GM21786 (cell line): Measurements from ENCODE around the gene RNASE13.

Experiments used
- ATAC-seq: cut with Tn5 transposase; IDR thresholded peaks from one replicate; pipeline ENCODE4 v1.9.1; 2021; ENCODE audit not compliant: unreplicated experiment

Gene RNASE13, protein sequence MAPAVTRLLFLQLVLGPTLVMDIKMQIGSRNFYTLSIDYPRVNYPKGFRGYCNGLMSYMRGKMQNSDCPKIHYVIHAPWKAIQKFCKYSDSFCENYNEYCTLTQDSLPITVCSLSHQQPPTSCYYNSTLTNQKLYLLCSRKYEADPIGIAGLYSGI

DNA sequence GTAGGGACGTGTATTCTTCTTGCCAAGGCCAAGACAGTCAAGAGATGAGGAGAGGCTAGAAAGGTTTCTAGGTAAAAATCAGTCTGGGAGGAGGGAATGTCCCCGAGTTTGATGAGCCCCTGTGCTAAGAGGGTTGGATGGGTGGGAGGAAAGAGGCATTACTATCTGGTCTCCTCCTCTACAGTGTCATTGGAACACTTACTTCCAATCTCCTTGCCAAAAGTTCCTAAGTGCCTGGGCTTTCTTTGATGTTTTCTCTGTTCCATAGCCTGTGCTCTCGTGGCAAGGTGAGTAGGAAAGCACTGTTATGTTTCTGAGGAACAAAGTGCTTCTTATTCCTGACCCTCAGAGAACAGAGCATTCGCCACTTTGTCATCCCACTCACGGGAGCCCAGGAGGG is at the start of gene RNASE13:
Gene RNASE13 (minus strand): TSS at position 101 of the 400 bp plus-strand sequence. CDS start 519 bp downstream, outside the sequence.
- no peak for ATAC-seq

DNA sequence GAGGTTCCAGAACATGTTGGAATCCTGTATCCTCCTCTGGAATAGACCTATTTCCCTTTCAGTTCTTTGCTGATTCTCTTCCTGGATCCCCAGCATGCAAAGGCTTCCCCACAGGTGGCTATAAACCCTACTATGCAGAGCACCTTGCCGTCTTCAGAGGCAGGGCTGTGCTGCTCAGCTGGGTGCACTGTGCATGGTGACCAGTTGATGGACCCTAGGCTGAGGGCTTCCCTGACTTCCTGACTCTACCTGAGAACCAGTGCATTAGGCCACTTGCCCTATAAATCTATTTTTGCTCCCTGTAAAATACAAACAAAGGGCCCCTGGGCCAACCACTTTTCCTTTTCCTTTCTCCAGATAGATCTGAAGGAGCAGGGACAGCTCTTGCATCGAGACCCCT is 49.8 kb upstream of the RNASE13 start:
- ATAC-seq: no peak

DNA sequence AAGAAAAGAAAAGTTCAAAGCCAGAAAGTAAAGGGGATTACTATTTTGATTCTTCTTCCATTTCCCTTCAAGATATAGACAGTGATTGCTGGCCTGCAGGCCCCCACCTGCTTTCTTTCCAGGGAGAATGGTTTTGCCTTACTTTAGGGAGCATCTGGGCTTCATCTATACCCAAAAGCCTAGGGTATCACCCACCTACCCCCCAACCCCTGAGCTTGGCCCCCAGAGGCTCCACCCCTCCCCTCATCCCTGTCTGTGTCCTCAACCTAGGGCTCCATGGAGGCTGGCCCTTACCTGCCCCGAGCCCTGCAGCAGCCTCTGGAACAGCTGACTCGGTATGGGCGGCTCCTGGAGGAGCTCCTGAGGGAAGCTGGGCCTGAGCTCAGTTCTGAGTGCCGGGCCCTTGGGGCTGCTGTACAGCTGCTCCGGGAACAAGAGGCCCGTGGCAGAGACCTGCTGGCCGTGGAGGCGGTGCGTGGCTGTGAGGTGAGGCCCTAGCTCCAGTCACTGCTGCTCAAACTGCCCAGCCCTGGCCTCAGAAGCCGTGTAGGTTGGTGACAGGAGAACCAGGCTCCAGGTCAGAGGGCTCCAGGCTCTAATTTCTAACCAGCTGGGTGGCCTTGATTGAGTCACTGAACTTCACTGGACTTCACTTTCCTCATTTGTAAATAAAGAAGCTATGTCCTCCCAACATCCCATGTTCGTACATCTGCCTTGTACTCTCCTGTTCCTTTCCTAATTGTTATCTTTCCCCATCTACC is 49.1 kb upstream of the RNASE13 start:
- no peak for ATAC-seq

DNA sequence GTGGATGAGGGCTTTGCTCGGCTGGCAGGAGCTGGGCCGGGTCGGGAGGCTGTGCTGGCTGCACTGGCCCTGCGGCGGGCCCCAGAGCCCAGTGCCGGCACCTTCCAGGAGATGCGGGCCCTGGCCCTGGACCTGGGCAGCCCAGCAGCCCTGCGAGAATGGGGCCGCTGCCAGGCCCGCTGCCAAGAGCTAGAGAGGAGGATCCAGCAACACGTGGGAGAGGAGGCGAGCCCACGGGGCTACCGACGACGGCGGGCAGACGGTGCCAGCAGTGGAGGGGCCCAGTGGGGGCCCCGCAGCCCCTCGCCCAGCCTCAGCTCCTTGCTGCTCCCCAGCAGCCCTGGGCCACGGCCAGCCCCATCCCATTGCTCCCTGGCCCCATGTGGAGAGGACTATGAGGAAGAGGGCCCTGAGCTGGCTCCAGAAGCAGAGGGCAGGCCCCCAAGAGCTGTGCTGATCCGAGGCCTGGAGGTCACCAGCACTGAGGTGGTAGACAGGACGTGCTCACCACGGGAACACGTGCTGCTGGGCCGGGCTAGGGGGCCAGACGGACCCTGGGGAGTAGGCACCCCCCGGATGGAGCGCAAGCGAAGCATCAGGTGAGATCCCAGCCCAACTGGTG is 47.0 kb upstream of the RNASE13 start:
- ATAC-seq: no peak

DNA sequence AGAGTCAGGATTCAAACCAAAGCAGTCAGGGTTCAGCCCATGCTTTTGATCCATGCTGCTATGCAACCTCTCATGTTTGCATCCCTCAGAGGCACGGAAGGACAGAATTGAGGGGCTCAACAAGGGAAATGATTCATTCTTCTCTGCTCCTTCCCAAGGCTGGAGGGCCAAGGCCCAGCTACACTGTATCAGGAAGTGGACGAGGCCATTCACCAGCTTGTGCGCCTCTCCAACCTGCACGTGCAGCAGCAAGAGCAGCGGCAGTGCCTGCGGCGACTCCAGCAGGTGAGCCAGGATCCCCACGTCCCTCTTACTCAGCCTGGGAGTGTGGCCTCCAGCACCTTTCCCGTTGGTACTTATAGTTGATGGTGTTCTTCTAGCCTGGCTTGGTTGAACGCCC is 44.1 kb upstream of the RNASE13 start:
- ATAC-seq: no peak

DNA sequence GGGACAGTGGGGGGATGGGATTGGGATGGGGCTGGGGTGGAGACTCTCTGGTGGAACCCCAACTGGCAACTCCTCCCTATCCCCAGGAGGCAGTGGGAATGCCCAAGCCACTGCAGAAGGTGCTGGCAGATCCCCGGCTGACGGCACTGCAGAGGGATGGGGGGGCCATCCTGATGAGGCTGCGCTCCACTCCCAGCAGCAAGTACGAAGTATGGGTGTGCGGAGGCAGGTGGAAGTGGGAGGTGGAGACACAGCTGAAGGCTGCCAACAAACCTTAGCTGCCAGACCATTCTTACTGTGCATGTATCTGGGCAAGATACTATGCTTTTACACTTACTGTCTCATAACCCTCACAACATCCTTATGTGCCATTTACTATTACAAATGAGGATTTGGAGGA is 43.7 kb upstream of the RNASE13 start:
- ATAC-seq: no peak

DNA sequence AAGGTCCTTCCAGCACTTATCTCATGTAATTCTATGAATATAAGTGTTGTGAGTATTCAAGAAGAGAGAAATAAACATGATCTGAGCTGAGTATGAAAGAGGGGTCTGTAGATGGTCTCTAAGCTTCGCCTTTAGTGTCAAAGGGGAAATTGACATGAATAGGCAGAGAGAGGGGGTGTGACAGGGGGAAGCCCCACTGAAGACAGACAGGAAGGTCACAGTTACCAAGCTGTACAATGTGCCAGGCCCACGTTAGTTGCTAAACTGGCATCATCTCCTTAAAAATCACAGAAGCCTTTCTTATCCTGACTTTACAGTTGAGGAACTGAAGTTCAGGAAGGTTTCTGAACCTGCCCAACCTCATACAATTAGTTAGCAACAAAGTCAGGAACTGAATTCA is 43.1 kb upstream of the RNASE13 start:
- ATAC-seq: no peak

DNA sequence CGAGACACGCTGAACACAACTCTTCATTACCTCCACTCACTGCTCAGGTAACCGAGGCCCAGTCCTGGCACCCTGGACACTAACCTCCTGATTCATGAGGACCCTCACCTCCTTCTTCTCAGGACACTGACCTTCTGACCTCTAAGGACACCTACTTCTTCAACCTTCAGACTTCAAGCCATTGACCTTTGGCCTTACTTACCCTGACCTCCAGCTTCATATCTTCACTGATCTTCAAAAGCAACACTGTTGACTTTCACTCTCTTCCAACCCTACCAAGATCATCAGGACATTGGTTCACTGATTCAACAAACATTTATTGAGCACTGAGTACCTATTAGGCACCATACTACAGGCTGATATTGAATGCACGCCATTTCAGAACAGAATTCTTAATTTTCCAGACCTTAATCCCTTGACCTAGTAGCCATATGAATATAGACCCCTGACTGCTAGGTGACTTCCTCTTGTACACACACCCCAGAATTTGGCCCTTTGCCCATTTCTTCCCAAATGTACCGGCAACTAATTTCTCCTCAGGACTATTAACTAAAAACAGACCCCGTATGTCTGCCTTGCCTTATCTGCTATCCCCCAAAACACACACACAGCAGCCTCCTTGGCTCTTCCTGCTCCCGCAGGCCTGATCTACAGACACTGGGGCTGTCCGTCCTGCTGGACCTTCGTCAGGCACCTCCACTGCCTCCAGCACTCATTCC is 41.3 kb upstream of the RNASE13 start:
- ATAC-seq: no peak

DNA sequence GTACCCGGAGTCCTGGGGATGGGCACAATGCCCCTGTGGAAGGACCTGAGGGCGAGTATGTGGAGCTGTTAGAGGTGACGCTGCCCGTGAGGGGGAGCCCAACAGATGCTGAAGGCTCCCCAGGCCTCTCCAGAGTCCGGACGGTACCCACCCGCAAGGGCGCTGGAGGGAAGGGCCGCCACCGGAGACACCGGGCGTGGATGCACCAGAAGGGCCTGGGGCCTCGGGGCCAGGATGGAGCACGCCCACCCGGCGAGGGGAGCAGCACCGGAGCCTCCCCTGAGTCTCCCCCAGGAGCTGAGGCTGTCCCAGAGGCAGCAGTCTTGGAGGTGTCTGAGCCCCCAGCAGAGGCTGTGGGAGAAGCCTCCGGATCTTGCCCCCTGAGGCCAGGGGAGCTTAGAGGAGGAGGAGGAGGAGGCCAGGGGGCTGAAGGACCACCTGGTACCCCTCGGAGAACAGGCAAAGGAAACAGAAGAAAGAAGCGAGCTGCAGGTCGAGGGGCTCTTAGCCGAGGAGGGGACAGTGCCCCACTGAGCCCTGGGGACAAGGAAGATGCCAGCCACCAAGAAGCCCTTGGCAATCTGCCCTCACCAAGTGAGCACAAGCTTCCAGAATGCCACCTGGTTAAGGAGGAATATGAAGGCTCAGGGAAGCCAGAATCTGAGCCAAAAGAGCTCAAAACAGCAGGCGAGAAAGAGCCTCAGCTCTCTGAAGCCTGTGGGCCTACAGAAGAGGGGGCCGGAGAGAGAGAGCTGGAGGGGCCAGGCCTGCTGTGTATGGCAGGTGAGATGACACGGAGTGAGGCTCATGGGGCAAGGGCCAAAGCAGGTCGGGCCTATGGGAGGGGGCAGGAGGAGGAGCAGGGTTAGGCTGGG is 40.0 kb upstream of the RNASE13 start:
- ATAC-seq: no peak

DNA sequence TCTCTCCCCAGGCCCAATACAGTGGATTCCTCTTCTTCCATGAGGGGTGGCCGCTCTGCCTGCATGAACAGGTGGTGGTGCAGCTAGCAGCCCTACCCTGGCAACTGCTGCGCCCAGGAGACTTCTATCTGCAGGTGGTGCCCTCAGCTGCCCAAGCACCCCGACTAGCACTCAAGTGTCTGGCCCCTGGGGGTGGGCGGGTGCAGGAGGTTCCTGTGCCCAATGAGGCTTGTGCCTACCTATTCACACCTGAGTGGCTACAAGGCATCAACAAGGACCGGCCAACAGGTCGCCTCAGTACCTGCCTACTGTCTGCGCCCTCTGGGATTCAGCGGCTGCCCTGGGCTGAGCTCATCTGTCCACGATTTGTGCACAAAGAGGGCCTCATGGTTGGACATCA is 39.3 kb upstream of the RNASE13 start:
- ATAC-seq: no peak

DNA sequence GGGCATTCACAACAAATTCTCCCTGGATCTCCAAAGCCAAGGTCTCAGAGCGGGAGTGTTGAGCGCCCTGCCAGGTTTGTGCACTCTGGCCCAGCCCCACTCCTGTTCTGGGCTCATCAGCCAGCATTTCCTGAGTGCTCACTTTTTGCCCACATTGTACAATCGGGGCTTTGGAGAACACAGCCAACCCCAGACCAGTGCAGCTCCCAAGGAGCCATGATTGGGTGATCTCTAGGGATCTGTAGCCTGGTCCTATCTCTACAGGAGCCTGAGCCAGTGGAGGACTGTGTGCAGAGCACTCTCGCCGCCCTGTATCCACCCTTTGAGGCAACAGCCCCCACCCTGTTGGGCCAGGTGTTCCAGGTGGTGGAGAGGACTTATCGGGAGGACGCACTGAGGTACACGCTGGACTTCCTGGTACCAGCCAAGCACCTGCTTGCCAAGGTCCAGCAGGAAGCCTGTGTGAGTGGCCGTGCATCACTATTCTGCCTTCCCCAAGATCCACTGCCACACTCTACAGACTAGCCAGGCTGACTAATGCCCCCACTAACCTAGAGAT is 38.3 kb upstream of the RNASE13 start:
- no peak for ATAC-seq

DNA sequence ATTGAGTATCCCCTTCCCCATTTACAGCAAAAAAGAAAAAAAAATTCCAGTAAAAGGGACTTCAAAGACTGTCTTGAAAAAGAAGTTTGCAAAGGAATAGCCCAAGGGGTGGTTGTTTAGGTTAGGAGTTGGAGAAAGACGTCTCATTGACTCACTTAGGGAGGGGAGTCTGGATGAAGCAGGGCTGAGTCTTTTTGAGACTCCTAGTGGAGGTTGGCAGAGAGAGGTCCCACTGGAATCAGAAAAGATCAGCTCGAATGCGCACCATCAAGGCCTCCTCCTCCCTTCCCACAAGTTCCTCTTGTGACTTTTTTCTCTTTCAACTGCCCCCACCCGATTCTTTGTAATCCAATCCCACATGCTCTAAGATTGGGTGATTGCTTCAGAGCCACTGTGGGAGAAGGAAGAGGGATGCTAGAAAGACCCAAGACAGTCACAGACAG is 37.4 kb upstream of the RNASE13 start:
- no peak for ATAC-seq

DNA sequence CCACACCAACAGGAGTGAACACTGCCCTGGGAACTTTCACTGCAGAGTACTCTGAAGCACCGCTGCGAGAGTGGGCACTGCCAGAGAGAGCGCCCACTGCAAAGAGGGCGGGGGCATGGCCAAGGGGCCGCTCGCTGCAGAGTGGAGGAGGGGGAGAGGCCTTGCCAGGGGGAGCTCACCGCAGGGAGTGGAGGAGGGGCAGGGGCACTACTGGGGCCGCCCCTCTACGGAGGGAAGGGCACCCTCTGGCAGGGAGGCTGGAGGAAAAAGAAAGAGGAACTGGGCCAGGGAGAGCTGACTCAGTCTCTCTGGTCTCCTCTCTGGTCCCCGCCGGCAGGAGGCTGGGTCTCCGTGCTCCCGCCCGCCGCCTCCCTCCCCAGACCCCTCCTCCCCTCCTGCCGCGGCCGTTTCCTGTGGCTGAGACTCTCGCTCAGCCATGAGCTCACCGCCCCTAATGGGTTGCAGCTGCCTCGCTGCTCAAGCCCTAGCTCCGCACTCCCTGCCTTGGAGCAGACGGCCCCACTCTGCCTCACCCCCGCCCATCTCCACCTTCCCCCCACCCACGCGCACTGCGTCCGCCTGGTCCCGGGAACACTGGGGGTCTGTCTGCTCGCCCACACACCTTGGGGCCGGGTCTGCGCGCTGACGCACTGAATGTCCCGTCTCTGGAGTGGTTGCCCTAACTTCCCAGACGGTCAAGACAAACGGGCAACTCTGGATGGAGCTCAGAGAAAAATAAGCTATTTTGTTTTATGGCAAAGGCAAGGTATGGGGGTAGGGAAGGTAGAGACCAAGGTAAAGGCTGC is 36.8 kb upstream of the RNASE13 start:
- ATAC-seq: peak; percentile 74

DNA sequence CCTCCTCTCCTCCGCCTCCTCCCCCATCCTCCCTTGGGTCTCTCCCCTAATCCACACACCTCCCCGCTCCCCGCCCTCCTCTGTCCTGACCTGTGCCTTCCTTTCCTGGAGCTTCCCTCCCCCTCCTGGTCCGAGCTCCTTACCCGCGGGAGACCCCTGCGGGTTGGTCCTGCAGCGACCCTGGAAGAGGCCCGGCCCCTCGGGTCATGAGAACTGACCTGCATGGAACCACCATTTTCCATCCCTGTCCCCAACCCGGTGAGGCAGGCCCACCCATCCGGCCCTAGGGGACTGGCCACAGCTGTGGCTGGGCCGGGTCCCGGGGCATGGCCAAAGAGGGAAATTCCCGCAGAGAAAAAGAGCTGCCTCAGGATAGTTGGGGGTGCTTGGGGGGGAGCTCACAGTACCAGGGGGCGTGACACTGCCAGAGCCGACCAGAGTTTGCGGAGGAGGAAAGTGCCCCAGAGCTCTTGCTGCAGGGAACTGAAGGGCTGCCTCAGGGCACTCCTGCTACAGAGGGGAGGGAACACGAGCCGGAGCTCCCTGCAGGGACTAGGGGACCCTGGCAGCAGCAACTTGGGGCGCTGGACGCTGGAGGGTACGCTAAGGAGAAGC is 36.1 kb upstream of the RNASE13 start:
- no peak for ATAC-seq

DNA sequence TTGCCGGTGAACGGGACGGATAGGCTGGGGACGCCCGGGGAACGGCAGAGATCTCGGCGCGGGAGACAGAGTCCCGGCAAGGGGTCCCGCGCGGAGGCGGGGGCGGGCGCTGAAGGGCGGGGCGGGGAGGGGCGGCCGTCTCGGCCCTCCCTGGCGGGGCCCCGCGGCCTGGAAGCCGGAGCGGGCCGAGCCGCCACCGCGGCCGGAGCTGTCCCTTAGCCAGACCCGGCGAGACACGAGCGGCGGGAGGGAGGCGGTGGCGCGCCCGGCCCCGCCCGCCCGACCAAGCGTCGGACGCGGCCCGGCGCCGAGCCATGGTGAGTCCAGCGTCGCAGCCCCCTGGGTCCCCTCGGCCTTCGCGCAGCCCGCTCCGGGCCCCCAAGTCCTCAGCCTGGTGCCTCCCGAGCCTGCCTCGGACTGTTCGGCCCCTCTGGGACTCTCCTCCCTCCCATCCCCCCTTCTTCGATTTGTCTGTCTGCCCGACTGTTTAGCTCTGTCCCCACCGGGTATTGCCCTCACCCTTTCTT is 35.5 kb upstream of the RNASE13 start, which contains the start of gene ARHGEF40:
Gene ARHGEF40 (plus strand): TSS at position 222 of the 527 bp plus-strand sequence. CDS start 93 bp downstream, at position 315.
- no peak for ATAC-seq

DNA sequence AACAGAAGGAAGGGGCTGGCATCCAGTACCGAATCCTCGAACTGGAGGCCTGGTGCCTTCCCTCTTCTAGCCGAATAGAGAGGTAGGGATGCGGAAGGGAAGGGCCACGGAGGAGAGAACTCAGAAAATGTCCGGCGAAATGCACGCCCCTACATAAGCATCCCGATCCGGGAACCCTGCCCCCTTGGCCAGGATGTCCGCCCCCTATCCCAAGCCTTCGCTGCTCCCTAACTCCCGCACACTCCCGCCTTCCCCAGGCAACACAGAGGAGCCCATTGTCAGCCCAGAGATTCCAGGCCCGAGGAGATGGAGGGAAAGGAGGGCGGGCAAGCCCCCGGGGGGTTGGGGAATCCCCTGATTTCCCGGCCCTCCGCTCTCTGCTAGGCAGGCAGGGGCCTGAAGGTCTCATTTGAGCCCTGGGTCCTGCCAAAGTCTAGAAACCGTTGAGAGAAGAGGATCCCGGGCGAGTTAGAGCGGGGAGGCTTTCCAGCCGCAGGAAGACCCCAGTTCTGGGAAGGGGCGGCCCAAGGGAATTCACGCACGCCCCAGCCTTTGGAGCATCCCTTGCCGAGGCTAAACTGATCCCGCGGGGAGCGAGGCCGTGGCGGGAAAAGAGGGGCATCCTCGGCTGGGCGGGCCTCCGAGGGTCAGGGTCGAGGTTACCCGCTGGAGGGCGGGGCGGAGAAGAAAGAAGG is 34.9 kb upstream of the RNASE13 start:
- ATAC-seq: no peak

DNA sequence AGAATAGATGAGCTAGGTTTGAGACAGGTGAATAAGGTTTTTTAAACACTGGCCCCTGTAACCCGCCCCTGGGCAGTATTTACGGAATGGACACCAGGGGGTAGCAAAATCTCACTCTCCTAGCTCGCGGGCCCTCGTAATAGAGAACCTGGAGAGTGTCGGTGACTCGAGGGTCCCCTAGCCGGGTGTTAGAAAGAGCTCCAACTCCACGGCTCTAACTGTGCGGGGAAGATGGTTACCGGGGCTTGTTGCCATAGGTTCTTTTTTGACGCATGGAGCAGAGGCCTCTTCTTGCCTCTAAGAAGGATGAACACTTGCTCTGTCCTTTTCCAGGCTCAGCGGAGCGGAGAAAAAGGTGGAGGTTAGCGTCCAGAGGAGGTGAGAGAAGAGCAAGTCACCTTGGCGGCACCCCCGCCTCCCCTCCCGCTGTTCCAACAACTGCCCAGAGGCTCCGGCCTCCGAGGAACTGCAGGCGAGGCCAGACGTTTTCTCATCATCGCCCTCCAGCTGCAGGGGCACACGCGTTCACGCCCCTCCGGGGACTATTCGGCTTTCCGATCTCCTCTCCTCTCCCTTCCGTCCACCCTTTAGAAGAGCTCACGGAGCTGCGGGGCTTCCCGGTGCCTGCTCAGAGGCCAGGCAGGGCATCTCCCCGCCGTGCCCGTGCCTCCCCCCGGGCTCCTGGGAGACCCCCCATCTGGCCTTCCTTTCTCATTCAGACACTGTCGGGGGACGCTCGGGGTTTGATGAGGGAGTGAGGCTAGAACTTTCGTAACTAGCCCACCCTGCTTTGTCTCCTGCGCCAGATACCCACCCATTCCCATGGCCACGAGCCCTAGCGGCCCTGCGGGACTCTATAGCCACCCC is 34.1 kb upstream of the RNASE13 start:
- no peak for ATAC-seq
